Embryonic facial prominence (tissue), 1 donor: ENCODE measurements around the gene SELENOW.
"Not testable (repeated sequence)": the region's sequence is repeated elsewhere in the genome, so short reads cannot be mapped to it uniquely, and the experiment has no call there.

Source experiments
- DNase-seq: peaks from one replicate; pipeline ENCODE4 v3.0.0-alpha.2; 2016; ENCODE audit errors: extremely low spot score

Gene SELENOW

GRCh38 chr19:47781590-47782262 is 3.2 kb downstream of the SELENOW start:
- no peak for DNase-seq

- no peak for DNase-seq
Observed at GRCh38 chr19:47786566-47786965, 8.1 kb downstream of the SELENOW start.

- not testable (repeated sequence) for DNase-seq
Observed at GRCh38 chr19:47787307-47787706, 8.8 kb downstream of the SELENOW start.

- not testable (repeated sequence) for DNase-seq
Observed at GRCh38 chr19:47789811-47790210, 11.3 kb downstream of the SELENOW start.

GRCh38 chr19:47790398-47790814 is 11.9 kb downstream of the SELENOW start:
- DNase-seq: no peak

- DNase-seq: no peak
Observed at GRCh38 chr19:47792616-47793015, 14.1 kb downstream of the SELENOW start.

- DNase-seq: no peak
Observed at GRCh38 chr19:47794526-47794925, 16.0 kb downstream of the SELENOW start.

- no peak for DNase-seq
Observed at GRCh38 chr19:47796785-47797184, 18.3 kb downstream of the SELENOW start.

GRCh38 chr19:47797996-47798903 is 19.7 kb downstream of the SELENOW start:
- no peak for DNase-seq

- no peak for DNase-seq
Observed at GRCh38 chr19:47798904-47799266, 20.4 kb downstream of the SELENOW start.

GRCh38 chr19:47801270-47801669 is 22.8 kb downstream of the SELENOW start:
- DNase-seq: no peak

GRCh38 chr19:47802521-47803043 is 24.1 kb downstream of the SELENOW start:
- no peak for DNase-seq

- DNase-seq: not testable (repeated sequence)
Observed at GRCh38 chr19:47803148-47803547, 24.6 kb downstream of the SELENOW start.

- DNase-seq: not testable (repeated sequence)
Observed at GRCh38 chr19:47803671-47804070, 25.2 kb downstream of the SELENOW start.

GRCh38 chr19:47804451-47804850 is 25.9 kb downstream of the SELENOW start, which contains the start of gene TPRX1:
TSS of gene TPRX1 (minus strand) at chr19:47804551. CDS start at chr19:47804539, 12 bp downstream.
- not testable (repeated sequence) for DNase-seq

- DNase-seq: no peak
Observed at GRCh38 chr19:47805313-47805712, 26.8 kb downstream of the SELENOW start.

- no peak for DNase-seq
Observed at GRCh38 chr19:47806435-47806834, 27.9 kb downstream of the SELENOW start.

GRCh38 chr19:47813304-47813994 is 34.9 kb downstream of the SELENOW start:
- no peak for DNase-seq

GRCh38 chr19:47813995-47814328 is 35.5 kb downstream of the SELENOW start:
- no peak for DNase-seq

GRCh38 chr19:47816270-47816669 is 37.8 kb downstream of the SELENOW start:
- not testable (repeated sequence) for DNase-seq

- not testable (repeated sequence) for DNase-seq
Observed at GRCh38 chr19:47818221-47818620, 39.7 kb downstream of the SELENOW start.

GRCh38 chr19:47819858-47820257 is 41.4 kb downstream of the SELENOW start:
- no peak for DNase-seq
